Measurements from ENCODE around the gene PHF3.

GRCh38 chr6:63730311-63730710 is 94.7 kb downstream of the PHF3 start:
- TF ChIP-seq POLR2A (IDR thresholded peaks at IDR 0.05; ENCODE audit: low read depth, low read length) (no peak), TAF1 (IDR thresholded peaks at IDR 0.05; ENCODE audit: borderline replicate concordance, low read depth, low read length) (no peak), POLR2AphosphoS5 (IDR thresholded peaks at IDR 0.05; ENCODE audit: low read depth, low read length) (no peak)

Data from GM12892 (cell line).